Embryonic facial prominence (tissue), 1 donor: Measurements from ENCODE around the gene FOXD4L6.
"Not testable (repeated sequence)": the region's sequence is repeated elsewhere in the genome, so short reads cannot be mapped to it uniquely, and the experiment has no call there.

Experiments
- DNase-seq: peaks from one replicate; pipeline ENCODE4 v3.0.0-alpha.2; 2016; ENCODE audit errors: extremely low spot score

FOXD4L6 gene

DNA sequence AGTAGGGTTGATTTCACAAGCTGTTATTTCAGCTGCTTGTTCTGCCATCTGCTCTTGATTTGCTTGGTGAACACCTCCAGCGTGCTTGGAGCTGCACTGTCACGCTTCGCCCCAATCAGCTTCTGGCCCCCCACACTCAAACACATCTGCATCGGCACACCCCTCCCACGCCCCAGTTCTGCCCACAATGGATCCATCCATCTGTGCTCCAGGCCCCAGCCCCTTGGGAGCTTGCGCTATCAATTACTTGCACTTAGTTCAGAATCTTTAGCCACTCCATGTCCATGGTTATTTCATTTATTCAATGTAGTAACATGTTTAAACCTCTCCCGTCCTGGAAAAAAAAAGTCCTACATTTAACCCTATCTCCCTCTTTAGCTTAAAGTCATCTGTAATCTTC lies 28.0 kb downstream of the FOXD4L6 start:
- not testable (repeated sequence) for DNase-seq

DNA sequence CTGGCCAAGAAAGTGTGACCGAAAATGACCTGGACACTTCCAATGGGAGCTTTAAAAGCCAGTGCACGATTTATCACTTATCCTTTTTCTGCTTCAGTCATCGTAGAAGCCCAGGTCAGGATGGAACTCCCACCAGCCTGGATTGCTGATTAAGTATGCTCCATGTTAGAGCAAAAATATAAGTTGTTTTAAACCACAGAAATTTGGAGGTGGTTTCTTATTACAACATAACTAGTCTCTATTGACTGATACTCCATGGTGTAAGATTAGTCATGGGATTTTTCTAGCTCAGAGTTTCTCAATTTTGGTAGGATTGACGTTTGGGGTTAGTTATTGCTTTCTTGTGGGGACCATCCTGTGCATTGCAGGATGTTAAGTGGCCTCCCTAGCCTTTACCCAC lies 29.7 kb downstream of the FOXD4L6 start:
- DNase-seq: not testable (repeated sequence)

DNA sequence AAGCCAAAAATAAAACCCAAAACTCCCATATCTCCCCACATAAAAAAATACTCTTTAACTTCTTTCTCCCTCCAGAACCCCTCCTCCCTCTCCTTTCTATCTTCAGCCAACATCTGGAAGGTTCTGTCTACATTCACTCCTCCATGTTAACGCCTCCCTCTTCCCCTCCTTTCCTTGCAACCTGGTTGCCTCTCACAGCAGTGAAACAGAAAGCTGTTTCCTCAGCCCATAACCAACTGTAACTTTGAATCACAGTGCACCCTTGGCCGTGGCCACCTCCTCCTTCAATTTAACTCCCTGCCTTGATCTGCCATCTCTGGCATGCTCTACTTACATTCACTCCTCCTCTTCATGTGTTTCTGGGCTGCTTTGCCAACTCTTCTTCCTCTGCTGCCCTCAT lies 33.4 kb downstream of the FOXD4L6 start:
- not testable (repeated sequence) for DNase-seq

DNA sequence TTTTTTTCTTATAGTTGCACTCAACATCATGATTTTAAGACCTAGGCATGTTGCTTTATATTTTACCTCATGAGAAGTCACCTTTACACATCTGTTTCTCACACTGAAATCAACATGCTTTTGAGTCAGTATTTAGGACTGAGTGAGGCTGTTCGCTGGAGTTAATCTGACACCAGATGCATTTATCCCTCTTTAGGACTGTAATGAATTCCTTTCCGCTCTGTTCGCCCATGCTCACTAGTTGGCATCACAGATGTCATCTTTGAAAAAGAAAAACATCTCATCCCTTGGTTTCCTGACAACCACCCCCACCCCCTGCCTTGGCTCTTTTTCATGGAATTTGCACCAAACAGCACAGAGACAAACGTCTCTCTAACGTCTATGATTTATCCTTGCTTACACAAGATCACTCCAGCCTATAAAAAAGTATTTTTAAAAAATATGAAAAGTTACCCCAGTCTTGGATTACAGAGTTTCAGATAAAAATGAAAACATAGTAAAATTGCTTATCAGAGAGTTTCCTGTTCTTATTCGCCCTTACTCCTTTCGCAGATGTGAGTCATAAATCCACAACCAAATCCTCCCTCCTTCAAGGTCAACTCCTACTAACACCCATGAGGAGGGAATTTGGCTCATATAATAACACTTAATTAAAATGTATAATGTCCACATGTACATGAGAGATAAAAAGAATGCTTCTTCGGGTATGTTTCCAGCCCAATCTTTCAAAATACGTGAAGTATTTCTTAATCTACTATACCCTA lies 34.3 kb downstream of the FOXD4L6 start:
- DNase-seq: not testable (repeated sequence)

DNA sequence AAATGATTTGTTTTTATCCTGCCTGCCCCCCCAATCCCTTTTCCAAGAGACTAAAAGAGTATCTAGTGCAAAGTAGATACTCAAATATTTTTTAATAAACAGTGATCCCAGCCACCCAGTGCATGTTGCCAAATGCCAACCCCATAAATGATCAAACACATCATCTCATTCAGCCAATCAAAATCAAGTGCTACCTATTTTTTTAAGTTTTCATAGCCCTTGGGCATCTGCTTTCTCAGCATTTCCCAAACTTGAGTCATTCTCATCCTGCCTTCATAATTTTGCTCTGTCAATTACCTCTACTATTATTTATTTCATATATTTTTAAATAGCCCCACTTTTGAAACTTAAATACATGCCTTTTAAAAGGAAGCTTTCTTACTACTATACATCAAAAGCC lies 37.6 kb downstream of the FOXD4L6 start:
- DNase-seq: not testable (repeated sequence)

DNA sequence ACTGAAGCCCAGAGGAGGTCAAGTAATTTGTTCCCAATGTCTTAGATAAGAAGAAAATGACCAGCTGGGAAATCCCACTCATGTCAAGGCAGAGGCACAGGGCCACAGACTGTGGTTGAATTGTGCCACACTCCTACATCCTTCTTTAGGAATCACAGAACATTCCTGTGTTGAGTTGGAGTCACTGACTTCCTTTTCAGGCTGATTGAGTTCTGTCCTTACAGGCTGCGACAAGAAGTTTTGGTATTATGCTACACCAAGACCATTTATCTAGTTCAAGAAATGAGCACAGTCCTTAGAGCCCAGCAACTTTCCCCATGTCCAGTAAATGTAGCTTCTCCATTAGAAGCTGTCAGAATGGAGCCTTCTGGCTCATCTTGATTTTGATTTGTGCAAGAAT lies 38.1 kb downstream of the FOXD4L6 start:
- not testable (repeated sequence) for DNase-seq

DNA sequence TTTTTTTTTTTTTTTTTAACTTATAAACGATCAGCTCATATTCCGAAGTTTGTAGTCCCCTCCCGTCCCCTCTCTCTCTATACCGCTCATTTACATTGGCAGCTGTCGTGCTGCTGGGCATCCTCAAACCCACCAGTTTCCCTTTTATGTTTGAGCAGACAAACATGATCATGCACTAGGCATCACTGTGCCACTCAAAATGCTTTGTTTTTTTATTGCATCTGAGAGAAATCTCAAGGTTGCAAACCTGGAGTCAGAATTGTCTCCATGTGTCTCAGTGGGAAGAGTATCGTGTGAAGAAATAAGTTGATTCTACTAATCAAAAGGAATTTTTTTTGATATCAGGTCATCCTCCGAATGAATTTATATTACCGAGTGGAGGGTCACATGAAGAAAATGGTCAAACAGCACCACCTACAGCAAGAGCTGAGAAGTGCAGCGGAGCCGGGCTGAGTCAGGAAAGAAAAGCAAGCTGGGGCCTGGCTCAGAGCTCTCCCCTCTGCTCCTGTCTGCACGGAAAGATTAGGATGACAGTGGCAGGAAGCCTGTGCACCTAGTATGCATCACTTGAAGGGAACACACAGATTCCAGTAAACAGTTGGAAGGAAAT lies 39.9 kb downstream of the FOXD4L6 start:
- DNase-seq: not testable (repeated sequence)

DNA sequence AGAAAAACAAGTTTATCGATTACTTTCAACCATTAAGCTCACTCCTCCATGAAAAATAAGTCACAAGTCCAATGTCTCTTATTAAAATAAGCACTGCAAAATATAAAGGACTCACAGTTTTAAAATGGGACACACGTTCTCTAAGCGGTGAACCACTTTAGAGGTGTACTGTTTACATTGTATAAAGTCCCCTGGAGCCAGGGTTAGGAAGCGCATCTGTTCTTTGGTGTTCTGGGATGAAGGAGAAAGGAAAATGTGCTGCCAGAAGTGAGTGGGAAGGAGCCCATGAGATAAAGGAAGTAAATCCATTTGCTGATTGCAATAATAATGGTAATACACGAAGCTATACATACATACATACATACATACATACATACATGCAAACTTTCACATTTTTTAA lies 40.6 kb downstream of the FOXD4L6 start:
- DNase-seq: not testable (repeated sequence)

DNA sequence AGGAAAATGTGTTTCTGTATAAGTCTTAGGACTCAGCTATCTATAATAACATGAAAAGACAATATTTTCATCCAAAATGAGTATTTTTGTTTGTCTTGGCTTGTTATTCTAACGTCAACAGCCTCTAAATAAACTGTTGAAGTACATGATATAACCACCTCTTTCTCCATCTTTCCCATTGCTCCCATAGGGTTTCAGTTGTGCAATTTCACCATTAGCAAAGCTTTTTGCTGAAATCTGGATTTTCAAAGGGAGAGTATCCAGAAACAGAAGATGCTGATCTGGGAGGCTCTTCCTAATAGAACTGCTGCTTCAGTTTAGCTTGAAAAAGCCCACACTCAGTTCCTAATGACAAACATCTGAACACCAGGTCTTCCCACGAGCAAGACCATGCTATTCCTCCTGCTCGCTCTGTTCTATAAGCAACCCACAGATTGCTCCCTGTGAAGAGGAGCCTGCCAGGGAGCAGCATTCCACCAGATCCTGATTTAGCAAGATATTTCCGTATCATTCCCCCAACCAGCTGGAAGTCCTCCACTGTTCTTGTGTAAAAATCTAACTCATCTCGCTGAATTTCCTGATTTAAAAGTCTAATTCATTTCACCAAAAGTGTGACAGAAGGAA lies 41.2 kb downstream of the FOXD4L6 start:
- not testable (repeated sequence) for DNase-seq

DNA sequence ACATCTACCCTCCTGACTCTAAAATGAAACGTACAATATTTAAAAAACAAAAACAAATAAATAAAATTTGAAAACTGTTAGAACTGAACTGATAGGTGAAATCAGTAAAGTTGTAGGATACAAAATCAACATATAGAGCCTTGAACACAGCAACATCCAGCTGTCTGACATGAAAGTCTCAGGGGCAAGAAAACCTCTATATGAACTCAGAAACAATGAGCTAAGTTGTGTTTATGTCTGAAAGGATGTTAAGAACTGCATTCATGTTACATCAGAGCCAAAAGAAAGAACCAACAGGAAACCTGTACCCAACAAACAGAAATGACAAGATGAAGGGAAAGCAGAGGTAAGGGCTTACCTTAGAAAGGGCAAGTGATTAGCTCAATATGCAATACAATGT lies 41.8 kb downstream of the FOXD4L6 start:
- not testable (repeated sequence) for DNase-seq

DNA sequence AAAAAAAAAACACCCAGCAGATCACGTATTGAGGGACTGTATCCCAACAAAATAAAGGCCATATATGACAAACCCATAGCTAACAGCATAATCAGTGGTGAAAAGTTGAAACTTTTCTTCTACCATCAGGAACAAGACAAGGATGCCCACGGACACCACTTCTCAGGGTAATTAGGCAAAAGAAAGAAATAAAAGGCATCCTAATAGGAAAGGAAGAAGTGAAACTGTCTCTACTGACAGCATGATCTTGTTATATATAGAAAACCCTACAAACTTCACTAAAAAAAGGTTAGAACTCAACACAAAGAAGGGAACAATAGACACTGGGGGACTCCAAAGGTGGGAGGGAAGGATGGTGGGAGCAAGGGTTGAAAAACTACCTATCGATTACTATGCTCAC lies 42.3 kb downstream of the FOXD4L6 start:
- not testable (repeated sequence) for DNase-seq

DNA sequence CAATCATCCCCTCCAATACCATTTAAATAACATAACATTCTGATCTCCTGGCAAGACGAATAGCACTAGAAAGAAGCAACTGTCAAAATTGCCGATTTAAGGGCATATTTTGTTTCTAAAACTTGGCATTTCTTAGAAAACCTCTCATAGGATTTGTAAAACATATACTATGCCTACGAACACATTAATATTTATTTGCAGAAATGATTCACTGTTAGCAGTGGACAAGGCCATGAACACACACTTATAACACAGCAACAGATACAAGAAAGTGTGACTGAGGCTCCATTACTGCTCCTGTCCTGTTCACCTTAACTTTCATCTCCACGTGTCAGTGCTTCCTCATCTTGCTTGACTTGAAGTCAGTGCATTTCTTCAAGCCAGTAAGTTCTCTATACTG lies 46.1 kb downstream of the FOXD4L6 start:
- DNase-seq: not testable (repeated sequence)

DNA sequence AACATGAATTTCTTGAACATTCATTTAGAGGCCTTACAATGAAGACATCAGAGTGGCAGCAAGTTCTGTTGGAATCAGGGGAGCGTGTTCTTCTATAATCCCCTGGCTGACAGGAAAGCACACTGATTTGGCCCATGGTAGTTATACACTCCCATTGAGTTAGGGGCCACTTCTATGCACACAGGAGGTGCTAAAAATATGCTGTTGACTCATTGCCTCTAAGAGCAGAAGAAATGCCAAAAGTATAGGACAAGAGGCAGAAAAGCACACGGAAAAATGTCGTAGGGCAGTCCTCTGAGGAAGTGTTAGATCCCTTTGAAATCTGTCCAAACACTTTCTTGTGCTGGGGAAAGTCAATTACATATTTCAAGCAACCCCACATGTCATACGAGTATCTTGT lies 49.0 kb downstream of the FOXD4L6 start:
- DNase-seq: not testable (repeated sequence)

DNA sequence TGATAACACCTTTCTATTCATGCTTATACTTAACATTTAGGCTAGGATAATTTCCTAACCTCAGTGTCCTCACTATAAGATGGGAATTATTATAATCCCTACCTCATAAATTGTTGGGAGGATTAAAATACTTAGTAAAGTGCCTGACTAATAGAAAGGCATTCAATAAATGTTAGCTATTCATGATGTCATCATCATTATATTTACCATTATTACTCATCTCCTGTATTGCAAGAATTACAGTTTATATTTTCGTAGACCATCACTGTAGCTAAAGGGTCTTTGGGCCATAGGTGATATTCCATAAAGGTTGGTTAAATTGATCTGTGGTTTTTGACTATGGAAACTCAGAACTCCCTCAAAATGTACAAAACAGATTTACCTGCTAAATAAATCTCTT lies 50.9 kb downstream of the FOXD4L6 start:
- DNase-seq: not testable (repeated sequence)
